Peyer's patch (tissue), 4 donors: Measurements from ENCODE around the gene CTNNA2.

Experiments used
- CTCF ChIP-seq, 6 experiments: fragments of 450-650 bp in 4 of 6; fragments of 200-600 bp in 2 of 6; sonication (generic) in 1 of 6; IDR thresholded peaks; one replicate each; pipeline ENCODE4 v1.5.1; 2017 to 2019; ENCODE audit warnings: antibody characterized with exemption in 6 of 6, mild to moderate bottlenecking in 3 of 6, moderate library complexity in 1 of 6
- POLR2A ChIP-seq, 2 donors: fragments of 450-650 bp; IDR thresholded peaks; one replicate each; pipeline ENCODE4 v1.5.1; 2017; ENCODE audit warnings: antibody characterized with exemption in 2 of 2, mild to moderate bottlenecking in 2 of 2, moderate library complexity in 2 of 2

- TF ChIP-seq POLR2A (IDR thresholded peaks at IDR 0.05) (no peak), CTCF (IDR thresholded peaks at IDR 0.05) (no peak)
Observed at GRCh38 chr2:80655265-80655664, 1142.4 kb downstream of the CTNNA2 start.
